ENCODE measurements around the gene AXL. TPM values are rescaled to one million over a fixed set of nuclear protein-coding genes. Genes with fewer than 3 reads are reported as not detected.
A peak's percentile ranks its signal among the peaks of the same experiment; 100 is the strongest.

The AXL gene
- total and polyA plus RNA-seq, 9 of the 15 experiments (the other 6 are each of a cell fraction or from before 2014, with no cell fraction given) = 0.80 to 6.6 (median 1.6) TPM

- in situ Hi-C loops (cut with MboI) (no loop called here), intact Hi-C loops (cut with micrococcal nuclease) (no loop called here)
- CTCF ChIA-PET (ENCODE audit: low intra/inter-chr PET ratio) = no interaction called here
- H3K36me3 ChIP-seq (ENCODE audit: control insufficient read depth, insufficient read depth, low read length) = no peaks in the 10 kb centered on the region
- no peaks in the 10 kb centered on the region for H3K9me3 ChIP-seq (replicated peaks; ENCODE audit: control insufficient read depth, insufficient read depth, low read depth, low read length)
- no peaks in the 10 kb centered on the region for H3K79me2 ChIP-seq (ENCODE audit: control insufficient read depth, insufficient read depth, low read length)
- no peak overlapping the region for H3K9ac ChIP-seq (ENCODE audit: insufficient read depth in 1 of 2, low read depth in 2 of 2, low read length in 2 of 2)
- WGBS (ENCODE audit: insufficient coverage, low coverage, missing lambda C conversion rate) = 71% methylated on average over 7 of the region's 7 CpGs
- H2AFZ ChIP-seq (ENCODE audit: low read depth, low read length) = no peak overlapping the region
- ATAC-seq = no peak
- H3K4me1 ChIP-seq (replicated peaks in 1 of 2; ENCODE audit: control insufficient read depth in 2 of 2, insufficient read depth in 2 of 2, low read length in 2 of 2) = peaks cover 4 to 34% of the 10 kb centered on the region in 2 experiments; a peak in 3 of 5 replicates
- H3K9me1 ChIP-seq (ENCODE audit: control insufficient read depth, insufficient read depth, low read length) = no peaks in the 10 kb centered on the region
- no peaks in the 10 kb centered on the region for H4K20me1 ChIP-seq (replicated peaks; ENCODE audit: control insufficient read depth, insufficient read depth, low read length)
- peak in 1 of 4 experiments; percentile 7 for DNase-seq (ENCODE audit: extremely low read depth in 1 of 4, low spot score in 3 of 4)
- POLR2A ChIA-PET = no interaction called here
- no peak overlapping the region for H3K27ac ChIP-seq (ENCODE audit: extremely low read depth, low read depth, low read length)
- no peak overlapping the region for H3K4me3 ChIP-seq
- no peak overlapping the region for H3K4me2 ChIP-seq (ENCODE audit: insufficient read depth, low read length)
- no TSS peak for BruUV-seq (replicated peaks)
- FAIRE-seq = no peak
- H3K27me3 ChIP-seq (ENCODE audit: control insufficient read depth in 2 of 2, insufficient read depth in 2 of 2, low read length in 2 of 2) = peaks cover 0 to 12% of the 10 kb centered on the region in 2 experiments; a peak in 2 of 5 replicates
- no peak for TF ChIP-seq TSHZ1 (CRISPR knock-in tag; IDR thresholded peaks at IDR 0.05)
- no peak for TF ChIP-seq POLR2G (IDR thresholded peaks at IDR 0.05; ENCODE audit: low read depth, low read length)
- TF ChIP-seq ZNF655 (CRISPR knock-in tag; IDR thresholded peaks at IDR 0.05) = no peak
- no peak for TF ChIP-seq MBD1 (CRISPR knock-in tag; IDR thresholded peaks at IDR 0.05)
- no peak for TF ChIP-seq GMEB1 (CRISPR knock-in tag; IDR thresholded peaks at IDR 0.05)
- TF ChIP-seq MAFG (tag; conservative IDR thresholded peaks at IDR 0.05) = no peak
- TF ChIP-seq HDAC1 (IDR thresholded peaks at IDR 0.05) = no peak
- no peak for TF ChIP-seq RBM39 (optimal IDR thresholded peaks at IDR 0.05; ENCODE audit: low read depth, low read length)
- no peak for TF ChIP-seq GATA2 (CRISPR knock-in tag; IDR thresholded peaks at IDR 0.05)
- TF ChIP-seq ZNF282 (CRISPR knock-in tag; IDR thresholded peaks at IDR 0.05) = no peak
- TF ChIP-seq CAMTA2 (CRISPR knock-in tag; conservative IDR thresholded peaks at IDR 0.05) = no peak
- TF ChIP-seq RHOXF2B (CRISPR knock-in tag; conservative IDR thresholded peaks at IDR 0.05) = no peak
- no peak for TF ChIP-seq ARHGAP35 (IDR thresholded peaks at IDR 0.05; ENCODE audit: partially characterized antibody)
- TF ChIP-seq HMBOX1 (IDR thresholded peaks at IDR 0.05) = no peak
- no peak for TF ChIP-seq BDP1 (IDR thresholded peaks at IDR 0.05; ENCODE audit: insufficient read depth, insufficient read length)
These were observed 1.3 kb upstream of the AXL start for GRCh38 chr19:41217741-41218140.
